B cell (primary cell): ENCODE results near the gene PEBP1. TPM values are rescaled to one million over a fixed set of nuclear protein-coding genes. Genes with fewer than 3 reads are reported as not detected.

Source experiments
- ATAC-seq: fragments of 200-7000 bp; cut with Tn5 transposase; one replicate; pipeline ENCODE4 v1.10.0; 2021; ENCODE audit warnings: low read depth, mild to moderate bottlenecking, moderate number of reproducible peaks, moderate library complexity
- CTCF ChIA-PET: fragments of 350-600 bp; sonication (Branson Sonifier 250); formaldehyde crosslinking; loops from one replicate; lab custom pipeline; 2021; ENCODE audit warnings: antibody characterized with exemption, inconsistent platforms; lab: Charles Lee
- POLR2A ChIA-PET: fragments of 350-600 bp; sonication (Branson Sonifier 250); formaldehyde crosslinking; loops from one replicate; lab custom pipeline; 2021; ENCODE audit warnings: antibody characterized with exemption; lab: Charles Lee
- DNase-seq: peaks from one replicate; pipeline ENCODE4 v3.0.0; 2013
- H2AFZ ChIP-seq: 2 replicates; pipeline ENCODE4 v1.6.1; 2012; ENCODE audit warnings: mild to moderate bottlenecking, low read depth, low read length; ENCODE audit not compliant: insufficient read depth, poor library complexity, severe bottlenecking
- H3K27ac ChIP-seq, 2 donors: 1 replicate in 1 of 2; 2 replicates in 1 of 2; pipeline ENCODE4 v1.5.1; 2012 to 2013; ENCODE audit warnings: low read length in 2 of 2, mild to moderate bottlenecking in 2 of 2, moderate library complexity in 1 of 2
- H3K27me3 ChIP-seq, 4 experiments: fragments of 200-600 bp in 1 of 4; sonication (generic) in 1 of 4; replicated peaks in 1 of 4; 1 replicate in 2 of 4; 2 replicates in 2 of 4; pipeline versions ENCODE4 v1.6.1 to v1.7.0; 2013 to 2016; ENCODE audit warnings: low read length in 3 of 4, mild to moderate bottlenecking in 2 of 4, mixed read lengths in 1 of 4, moderate library complexity in 1 of 4; ENCODE audit not compliant: insufficient read depth in 4 of 4, control insufficient read depth in 3 of 4; ENCODE audit errors: control extremely low read depth in 1 of 4
- H3K36me3 ChIP-seq, 2 experiments: replicated peaks in 1 of 2; 1 replicate in 1 of 2; 2 replicates in 1 of 2; pipeline versions ENCODE4 v1.6.1 to v1.7.1; 2013; ENCODE audit warnings: low read length in 1 of 2; ENCODE audit not compliant: insufficient read depth in 2 of 2, control insufficient read depth in 1 of 2; ENCODE audit errors: control extremely low read depth in 1 of 2, extremely low read depth in 1 of 2
- H3K4me1 ChIP-seq, 2 donors: fragments of 200-600 bp in 1 of 2; sonication (generic) in 1 of 2; 1 replicate in 1 of 2; 2 replicates in 1 of 2; pipeline versions ENCODE4 v1.5.1 to v1.6.1; 2013 to 2017; ENCODE audit warnings: low read length in 2 of 2; ENCODE audit not compliant: control insufficient read depth in 2 of 2, insufficient read depth in 2 of 2
- H3K4me2 ChIP-seq: replicated peaks from 2 replicates; pipeline ENCODE3; 2012; ENCODE audit warnings: mild to moderate bottlenecking, low read depth, low read length; ENCODE audit not compliant: poor library complexity, severe bottlenecking
- H3K4me3 ChIP-seq, 5 experiments: fragments of 200-600 bp in 1 of 5; sonication (generic) in 1 of 5; 1 replicate in 3 of 5; 2 replicates in 2 of 5; pipeline versions ENCODE4 v1.5.1 to v1.7.0; 2011 to 2016; ENCODE audit warnings: low read length in 4 of 5, mild to moderate bottlenecking in 4 of 5, low read depth in 2 of 5, control low read depth in 1 of 5, moderate library complexity in 1 of 5; ENCODE audit not compliant: insufficient read depth in 1 of 5; ENCODE audit errors: control extremely low read depth in 1 of 5, extremely low read depth in 1 of 5
- H3K79me2 ChIP-seq: fragments of 200-600 bp; sonication (generic); one replicate; pipeline ENCODE4 v1.6.0; 2016; ENCODE audit warnings: low read length; ENCODE audit not compliant: control insufficient read depth, insufficient read depth
- H3K9ac ChIP-seq: fragments of 200-600 bp; sonication (generic); 2 replicates; pipeline ENCODE4 v1.6.1; 2017; ENCODE audit warnings: mild to moderate bottlenecking, low read length, moderate library complexity
- H3K9me3 ChIP-seq, 3 donors: one replicate each; pipeline versions ENCODE4 v1.6.1 to v1.7.1; 2013; ENCODE audit warnings: low read length in 2 of 3; ENCODE audit not compliant: control insufficient read depth in 2 of 3, insufficient read depth in 1 of 3; ENCODE audit errors: control extremely low read depth in 1 of 3
- H4K20me1 ChIP-seq: 2 replicates; pipeline ENCODE4 v1.6.0; 2012; ENCODE audit warnings: mild to moderate bottlenecking, low read length; ENCODE audit not compliant: insufficient read depth, control insufficient read depth, poor library complexity, severe bottlenecking
- H3K27ac Mint-ChIP-seq: one replicate; pipeline ENCODE4 v1.8.0; 2021; ENCODE audit warnings: mixed read lengths
- H3K27me3 Mint-ChIP-seq: one replicate; pipeline ENCODE4 v1.8.0; 2021; ENCODE audit warnings: mixed read lengths
- H3K4me1 Mint-ChIP-seq: one replicate; pipeline ENCODE4 v1.8.0; 2021; ENCODE audit warnings: mixed read lengths
- H3K4me3 Mint-ChIP-seq: one replicate; pipeline ENCODE4 v1.8.0; 2021; ENCODE audit warnings: mixed read lengths
- H3K9me3 Mint-ChIP-seq: one replicate; pipeline ENCODE4 v1.8.0; 2022; ENCODE audit warnings: mixed read lengths; ENCODE audit not compliant: insufficient read depth
- CTCF ChIP-seq: fragments of 200-600 bp; IDR thresholded peaks from one replicate; pipeline ENCODE4 v1.8.0; 2022; ENCODE audit warnings: antibody characterized with exemption, mild to moderate bottlenecking
- EZH2 ChIP-seq: IDR thresholded peaks from 2 replicates; pipeline ENCODE4 v1.6.1; 2012; ENCODE audit warnings: borderline replicate concordance, low read depth, mild to moderate bottlenecking, moderate library complexity, low read length; ENCODE audit not compliant: insufficient read depth, poor library complexity, severe bottlenecking
- WGBS: methylation state at CpG from one replicate; pipeline ENCODE4 v1.1.5; 2013; ENCODE audit warnings: missing lambda C conversion rate; ENCODE audit not compliant: insufficient coverage; 5-methylcytosine and 5-hydroxymethylcytosine counted together
- intact Hi-C: fragments of 100-400 bp; cut with micrococcal nuclease; formaldehyde crosslinking; loops from one replicate; pipeline ENCODE4 v1.10.0; 2022
- polyA plus RNA-seq: library from polyadenylated mRNA; depleted of rRNA; stranded (reverse); fragments of >200 nt; gene quantifications from 2 replicates; pipeline ENCODE4 v1.2.3, GENCODE V29; 2012
- total RNA-seq, 2 donors: library from RNA; stranded (reverse); fragments of 120-200 nt in 1 of 2; gene quantifications; 1 replicate in 1 of 2; 2 replicates in 1 of 2; pipeline versions ENCODE4 v1.2.3 to v1.2.4, GENCODE V29; 2013 to 2022

Gene PEBP1
- total and polyA plus RNA-seq, 2 donors (not counting 1 experiment from before 2014, with no cell fraction given), result 76.6 to 106 TPM

GRCh38 chr12:118145113-118145797 is 9.3 kb downstream of the PEBP1 start:
- TF ChIP-seq CTCF (no peak), EZH2 (no peak)
- Histone ChIP-seq H3K4me2 (no peak overlapping the region), H3K27ac (peak overlapping the region in 1 of 2 donors; percentile 33), H4K20me1 (no peaks in the 10 kb centered on the region), H3K27me3 (no peaks in the 10 kb centered on the region), H3K9me3 (no peaks in the 10 kb centered on the region), H3K4me3 (no peak overlapping the region), H3K36me3 (peaks cover 5 to 41% of the 10 kb centered on the region in 2 experiments), H3K4me1 (no peaks in the 10 kb centered on the region), H2AFZ (no peak overlapping the region), H3K79me2 (peaks cover under 1% of the 10 kb centered on the region), H3K9ac (no peak overlapping the region)
- WGBS, result 86% methylated on average over 7 of the region's 7 CpGs
- H3K27me3 Mint-ChIP-seq, result no peaks in the 10 kb centered on the region
- intact Hi-C loops, result no loop called here
- DNase-seq, result no peak
- ATAC-seq, result no peak
- CTCF ChIA-PET, result no interaction called here
- POLR2A ChIA-PET, result no interaction called here
- no peak overlapping the region for H3K4me3 Mint-ChIP-seq
- no peak overlapping the region for H3K27ac Mint-ChIP-seq
- H3K9me3 Mint-ChIP-seq, result no peaks in the 10 kb centered on the region
- H3K4me1 Mint-ChIP-seq, result peaks cover 6% of the 10 kb centered on the region

GRCh38 chr12:118145798-118146156 is 9.9 kb downstream of the PEBP1 start:
- no peaks in the 10 kb centered on the region for H3K79me2 ChIP-seq
- no peaks in the 10 kb centered on the region for H3K27me3 Mint-ChIP-seq
- no peaks in the 10 kb centered on the region for H3K9me3 Mint-ChIP-seq
- H3K36me3 ChIP-seq, result peaks cover 5 to 38% of the 10 kb centered on the region in 2 experiments
- no peaks in the 10 kb centered on the region for H3K4me1 ChIP-seq
- ChIA-PET CTCF (no interaction called here), POLR2A (no interaction called here)
- TF ChIP-seq EZH2 (no peak), CTCF (no peak)
- no peaks in the 10 kb centered on the region for H4K20me1 ChIP-seq
- no peak overlapping the region for H3K9ac ChIP-seq
- H3K27ac Mint-ChIP-seq, result peak overlapping the region; percentile 53
- H3K9me3 ChIP-seq, result no peaks in the 10 kb centered on the region
- no peak overlapping the region for H2AFZ ChIP-seq
- H3K4me2 ChIP-seq, result no peak overlapping the region
- intact Hi-C loops, result no loop called here
- no peaks in the 10 kb centered on the region for H3K27me3 ChIP-seq
- DNase-seq (no peak), ATAC-seq (no peak)
- no peak overlapping the region for H3K27ac ChIP-seq
- peaks cover 6% of the 10 kb centered on the region for H3K4me1 Mint-ChIP-seq
- 95% methylated on average over 7 of the region's 9 CpGs for WGBS
- no peak overlapping the region for H3K4me3 Mint-ChIP-seq
- H3K4me3 ChIP-seq, result no peak overlapping the region
